HCT116 (cell line): ENCODE results near the gene PRLH. TPM values are rescaled to one million over a fixed set of nuclear protein-coding genes. Genes with fewer than 3 reads are reported as not detected.

Experiments used
- ATAC-seq: fragments of 200-7000 bp; cut with Tn5 transposase; 2 replicates; pipeline ENCODE4 v1.9.1; 2020; ENCODE audit warnings: mild to moderate bottlenecking, moderate library complexity
- BruUV-seq: library from RNA; stranded (reverse); fragments of 400-500 nt; replicated peaks from 2 replicates; lab custom pipeline; 2021; lab: Mats Ljungman, UMichigan
- CTCF ChIA-PET: fragments of 300-600 bp; sonication (Branson Sonifier 250); formaldehyde crosslinking; loops from one replicate; lab custom pipeline; 2021; ENCODE audit warnings: antibody characterized with exemption; lab: Charles Lee
- POLR2A ChIA-PET: fragments of 300-600, 350-600 bp; sonication (Branson Sonifier 250); formaldehyde crosslinking; loops from one replicate; lab custom pipeline; 2021; ENCODE audit warnings: antibody characterized with exemption; lab: Charles Lee
- RAD21 ChIA-PET, 2 experiments: fragments of 300-600 bp; sonication (Branson Sonifier 250); formaldehyde crosslinking; loops; one replicate each; lab custom pipeline; 2023; ENCODE audit warnings: low total read pairs in 2 of 2; ENCODE audit not compliant: uncharacterized antibody in 2 of 2, unreplicated experiment in 2 of 2, low non-redundant PET in 1 of 2; lab: Charles Lee
- DNase-seq: peaks from one replicate; pipeline ENCODE4 v3.0.0-alpha.2; 2010; ENCODE audit warnings: low read depth, low spot score
- H2AFZ ChIP-seq: fragments of 200-600 bp; shearing (Covaris generic), sonication (generic); 2 replicates; pipeline ENCODE4 v1.6.1; 2017; ENCODE audit warnings: low read depth, mixed run types, mixed read lengths, antibody characterized with exemption, low read length; ENCODE audit not compliant: poor library complexity, severe bottlenecking
- H3K27ac ChIP-seq: 2 replicates; pipeline ENCODE4 v1.5.1; 2012; ENCODE audit warnings: low read depth, low read length
- H3K27me3 ChIP-seq: fragments of 200-600 bp; sonication (generic); 2 replicates; pipeline ENCODE4 v1.6.1; 2016; ENCODE audit warnings: mixed run types, low read length, mixed read lengths; ENCODE audit not compliant: insufficient read depth
- H3K36me3 ChIP-seq, 2 experiments: fragments of 200-500 bp in 1 of 2; fragments of 200-600 bp in 1 of 2; sonication (Bioruptor generic) in 1 of 2; sonication (generic) in 1 of 2; 2 replicates each; pipeline versions ENCODE4 v1.5.1 to v1.6.1; 2014 to 2016; ENCODE audit warnings: low read length in 2 of 2, inconsistent platforms in 1 of 2, mixed read lengths in 1 of 2, mixed run types in 1 of 2; ENCODE audit not compliant: insufficient read depth in 2 of 2, control insufficient read depth in 1 of 2
- H3K4me1 ChIP-seq, 2 experiments: fragments of 200-600 bp in 1 of 2; sonication (generic) in 1 of 2; 2 replicates each; pipeline versions ENCODE4 v1.5.1 to v1.6.1; 2012 to 2017; ENCODE audit warnings: low read length in 2 of 2, inconsistent platforms in 1 of 2, mild to moderate bottlenecking in 1 of 2, mixed read lengths in 1 of 2, mixed run types in 1 of 2, moderate library complexity in 1 of 2; ENCODE audit not compliant: insufficient read depth in 2 of 2, control insufficient read depth in 1 of 2
- H3K4me2 ChIP-seq: fragments of 200-600 bp; sonication (generic); 2 replicates; pipeline ENCODE4 v1.6.1; 2017; ENCODE audit warnings: mixed run types, low read length, mixed read lengths
- H3K4me3 ChIP-seq, 2 experiments: fragments of 200-600 bp in 1 of 2; sonication (generic) in 1 of 2; replicated peaks in 1 of 2; 2 replicates each; pipeline ENCODE4 v1.5.1; 2011 to 2016; ENCODE audit warnings: low read length in 2 of 2, control low read depth in 1 of 2, low read depth in 1 of 2, mild to moderate bottlenecking in 1 of 2, mixed read lengths in 1 of 2, mixed run types in 1 of 2
- H3K79me2 ChIP-seq: fragments of 200-600 bp; sonication (generic); 2 replicates; pipeline ENCODE4 v1.6.1; 2017; ENCODE audit warnings: mild to moderate bottlenecking, mixed run types, low read length, moderate library complexity, mixed read lengths; ENCODE audit not compliant: insufficient read depth
- H3K9ac ChIP-seq: fragments of 200-600 bp; sonication (generic); 2 replicates; pipeline ENCODE4 v1.6.1; 2016; ENCODE audit warnings: low read length, mixed read lengths
- H3K9me2 ChIP-seq: fragments of 200-600 bp; sonication (generic), shearing (Covaris generic); 2 replicates; pipeline ENCODE4 v1.6.1; 2017; ENCODE audit warnings: mixed run types, mild to moderate bottlenecking, moderate library complexity; ENCODE audit not compliant: insufficient read depth
- H3K9me3 ChIP-seq, 2 experiments: fragments of 200-500 bp in 1 of 2; fragments of 200-600 bp in 1 of 2; sonication (Bioruptor generic) in 1 of 2; sonication (generic) in 1 of 2; 2 replicates each; pipeline ENCODE4 v1.6.1; 2014 to 2017; ENCODE audit warnings: low read length in 2 of 2, mixed read lengths in 2 of 2, inconsistent platforms in 1 of 2, low read depth in 1 of 2, mild to moderate bottlenecking in 1 of 2, mixed run types in 1 of 2, moderate library complexity in 1 of 2; ENCODE audit not compliant: control insufficient read depth in 1 of 2, insufficient read depth in 1 of 2
- H4K20me1 ChIP-seq: fragments of 200-600 bp; sonication (generic), shearing (Covaris generic); 2 replicates; pipeline ENCODE4 v1.6.1; 2017; ENCODE audit warnings: mixed run types, mild to moderate bottlenecking, moderate library complexity; ENCODE audit not compliant: insufficient read depth
- ATF3 ChIP-seq: IDR thresholded peaks from 2 replicates; pipeline ENCODE4 v1.6.1; 2012
- CBX3 ChIP-seq: IDR thresholded peaks from 2 replicates; pipeline ENCODE4 v1.6.1; 2012; ENCODE audit warnings: low read depth
- EGR1 ChIP-seq: IDR thresholded peaks from 2 replicates; pipeline ENCODE4 v1.6.1; 2012; ENCODE audit warnings: low read depth
- ELF1 ChIP-seq: IDR thresholded peaks from 2 replicates; pipeline ENCODE4 v1.6.1; 2012; ENCODE audit warnings: low read depth, borderline replicate concordance
- EZH2 ChIP-seq: fragments of 200-600 bp; sonication (generic); IDR thresholded peaks from 2 replicates; pipeline ENCODE4 v1.6.1; 2017; ENCODE audit warnings: antibody characterized with exemption, mixed run types
- EZH2phosphoT487 ChIP-seq: fragments of 200-600 bp; IDR thresholded peaks from 2 replicates; pipeline ENCODE4 v1.6.1; 2018; ENCODE audit warnings: antibody characterized with exemption, borderline replicate concordance
- FOSL1 ChIP-seq: IDR thresholded peaks from 2 replicates; pipeline ENCODE4 v1.6.1; 2012; ENCODE audit warnings: low read depth
- JUND ChIP-seq: IDR thresholded peaks from 2 replicates; pipeline ENCODE4 v1.6.1; 2012
- POLR2A ChIP-seq: IDR thresholded peaks from 2 replicates; pipeline ENCODE4 v1.7.0; 2011; ENCODE audit warnings: borderline replicate concordance; ENCODE audit not compliant: insufficient read depth, insufficient read length; ENCODE audit errors: extremely low read depth
- POLR2AphosphoS5 ChIP-seq: IDR thresholded peaks from 2 replicates; pipeline ENCODE4 v1.6.1; 2011; ENCODE audit warnings: mild to moderate bottlenecking, low read depth, low read length, moderate library complexity
- REST ChIP-seq: IDR thresholded peaks from 2 replicates; pipeline ENCODE4 v1.6.1; 2012; ENCODE audit warnings: low read depth
- SP1 ChIP-seq: IDR thresholded peaks from 2 replicates; pipeline ENCODE4 v1.6.1; 2012; ENCODE audit warnings: low read depth
- SRF ChIP-seq: IDR thresholded peaks from 2 replicates; pipeline ENCODE4 v1.6.1; 2012; ENCODE audit warnings: low read depth
- YY1 ChIP-seq: IDR thresholded peaks from 2 replicates; pipeline ENCODE4 v1.6.1; 2011; ENCODE audit warnings: low read length, low read depth, moderate library complexity, mild to moderate bottlenecking; ENCODE audit not compliant: insufficient replicate concordance; ENCODE audit errors: extremely low read depth
- ZBTB33 ChIP-seq: IDR thresholded peaks from 2 replicates; pipeline ENCODE4 v1.6.1; 2011; ENCODE audit warnings: mild to moderate bottlenecking, low read length, moderate library complexity; ENCODE audit not compliant: insufficient replicate concordance; ENCODE audit errors: extremely low read depth
- ZFX ChIP-seq: fragments of 450-650 bp; IDR thresholded peaks from 2 replicates; pipeline ENCODE4 v1.6.1; 2017
- intact Hi-C: fragments of 100-400 bp; cut with micrococcal nuclease; formaldehyde crosslinking; loops from 2 replicates; pipeline ENCODE4 v1.10.0; 2022
- total RNA-seq: library from RNA; stranded (reverse); gene quantifications from one replicate; pipeline ENCODE4 v1.2.1, GENCODE V29; 2021; ENCODE audit not compliant: unreplicated experiment

Gene PRLH
- total RNA-seq, 1 experiment from 2014 or later = not detected

- TF ChIP-seq ATF3 (no peak), FOSL1 (no peak), REST (no peak), ZBTB33 (no peak), EZH2phosphoT487 (no peak), SRF (no peak), SP1 (no peak), ZFX (no peak), CBX3 (no peak), POLR2AphosphoS5 (no peak), EGR1 (no peak), YY1 (no peak), ELF1 (no peak), EZH2 (no peak), JUND (no peak), POLR2A (no peak)
- intact Hi-C loops = no loop called here
- Histone ChIP-seq H3K27me3 (no peaks in the 10 kb centered on the region), H3K9me2 (no peaks in the 10 kb centered on the region), H3K9ac (no peak overlapping the region), H3K79me2 (no peaks in the 10 kb centered on the region), H4K20me1 (no peaks in the 10 kb centered on the region), H3K4me1 (no peaks in the 10 kb centered on the region; a peak in 1 of 4 replicates), H3K36me3 (peaks cover 0 to 9% of the 10 kb centered on the region in 2 experiments; a peak in 2 of 4 replicates), H3K27ac (no peak overlapping the region), H2AFZ (no peak overlapping the region), H3K4me3 (no peak overlapping the region), H3K4me2 (no peak overlapping the region), H3K9me3 (no peaks in the 10 kb centered on the region)
- DNase-seq (no peak), ATAC-seq (no peak)
- BruUV-seq = no TSS peak
- CTCF ChIA-PET = interaction anchor here (1.3 kb wide), 1 partner anchor 9 kb away, joined by 5 read pairs; no protein-coding TSS in a partner anchor
- RAD21 ChIA-PET = no interaction called here
- POLR2A ChIA-PET = no interaction called here
These were observed 15.0 kb downstream of the PRLH start for GRCh38 chr2:237581326-237581725.
